HG03196 (cell line): ENCODE results near the gene HOXD9.

Source experiments
- ATAC-seq: cut with Tn5 transposase; IDR thresholded peaks from one replicate; pipeline ENCODE4 v1.9.1; 2021; ENCODE audit not compliant: unreplicated experiment

HOXD9 gene

DNA sequence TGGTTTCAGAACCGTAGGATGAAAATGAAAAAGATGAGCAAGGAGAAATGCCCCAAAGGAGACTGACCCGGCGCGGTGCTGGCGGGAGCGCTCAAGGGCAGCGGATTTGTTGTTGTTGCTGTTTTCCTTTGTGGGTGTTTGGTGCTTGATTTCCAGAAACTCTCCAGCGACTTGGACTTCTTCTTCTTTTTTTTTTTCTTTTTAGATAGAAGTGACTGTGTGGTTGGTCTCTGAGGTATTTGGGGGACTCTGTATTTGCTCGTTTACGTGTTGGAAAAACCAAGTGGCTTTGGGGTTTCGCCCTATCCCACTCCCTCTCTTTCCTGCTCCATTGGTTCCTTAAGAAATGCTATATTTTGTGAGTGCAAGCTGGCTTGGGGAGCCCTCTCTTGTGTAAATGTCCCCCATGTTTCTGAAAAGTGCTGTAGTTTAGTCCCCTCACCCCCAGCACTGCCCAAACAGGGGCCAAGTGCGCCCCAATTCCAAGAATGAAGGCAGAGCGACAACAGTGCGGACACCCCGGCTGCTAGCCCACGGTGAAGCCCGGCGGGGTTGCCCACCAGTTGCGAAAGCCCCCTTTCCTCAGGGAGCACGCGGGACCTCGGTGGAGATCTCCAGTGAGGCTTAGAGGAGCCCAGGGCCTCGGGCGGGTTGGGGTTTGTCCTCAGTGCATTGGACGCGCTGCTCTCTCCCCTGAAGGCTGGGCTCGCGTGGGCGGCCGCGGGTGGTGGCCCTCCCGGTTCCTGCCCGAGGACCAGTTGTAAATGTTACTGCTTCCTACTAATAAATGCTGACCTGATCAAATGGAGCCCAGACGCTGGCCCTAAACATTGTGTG lies 1.8 kb downstream of the HOXD9 start:
- ATAC-seq = no peak

- ATAC-seq = no peak
These were observed 2.6 kb downstream of the HOXD9 start for GRCh38 chr2:176124947-176125771.

- no peak for ATAC-seq
These were observed 3.2 kb downstream of the HOXD9 start for GRCh38 chr2:176125772-176126054.

DNA sequence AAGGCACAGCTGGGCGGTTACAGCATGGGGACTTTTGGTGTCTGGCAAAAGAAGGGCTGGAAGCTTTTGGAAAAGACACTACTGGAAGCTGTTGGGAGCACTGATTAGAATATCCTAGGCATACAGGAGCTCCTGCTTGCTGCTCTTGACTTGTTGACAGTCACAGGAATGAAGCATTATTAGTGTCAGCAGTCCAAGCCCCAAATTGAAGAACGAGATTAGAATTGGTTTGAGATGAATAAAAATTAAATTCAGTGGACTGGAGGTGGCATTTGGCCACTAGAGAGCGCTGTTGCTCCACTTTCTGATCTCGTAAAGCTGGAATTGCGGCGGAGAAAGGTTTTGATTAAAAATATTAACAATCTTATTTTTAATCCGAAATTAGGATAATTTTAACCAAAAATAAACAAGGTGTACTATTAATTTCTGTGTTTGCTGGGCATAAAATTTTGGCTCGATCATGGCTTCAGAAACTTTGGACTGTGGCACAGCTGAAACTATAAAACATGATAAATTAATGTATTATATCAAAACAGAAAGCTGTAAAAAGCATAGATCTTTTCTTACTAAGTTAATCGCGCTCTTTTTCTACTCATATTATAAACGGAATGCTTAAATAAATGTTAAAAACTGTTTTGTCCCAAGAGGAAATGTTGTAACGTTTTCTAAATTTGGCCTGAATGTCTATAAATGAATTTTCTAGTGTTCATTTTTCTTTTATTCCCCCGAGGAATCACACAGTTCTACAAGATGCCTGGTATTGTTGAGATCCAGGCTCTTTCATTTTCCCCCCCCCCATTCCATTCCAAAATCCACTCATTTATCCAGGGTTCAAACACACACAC lies 4.6 kb downstream of the HOXD9 start:
- no peak for ATAC-seq

DNA sequence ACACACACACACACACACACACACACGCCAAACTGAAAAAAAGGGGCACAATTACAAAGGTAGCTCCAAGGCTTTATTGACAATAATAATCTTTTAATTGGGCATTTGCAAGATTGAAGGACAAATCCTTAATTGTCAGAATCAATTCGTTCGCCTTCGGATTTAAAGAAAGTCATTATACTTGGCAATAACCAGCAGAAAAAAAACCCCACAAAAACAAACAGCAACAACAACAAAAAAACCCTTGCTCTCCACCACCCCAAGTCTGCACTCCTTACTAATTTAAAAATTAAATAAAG lies 5.2 kb downstream of the HOXD9 start:
- no peak for ATAC-seq

DNA sequence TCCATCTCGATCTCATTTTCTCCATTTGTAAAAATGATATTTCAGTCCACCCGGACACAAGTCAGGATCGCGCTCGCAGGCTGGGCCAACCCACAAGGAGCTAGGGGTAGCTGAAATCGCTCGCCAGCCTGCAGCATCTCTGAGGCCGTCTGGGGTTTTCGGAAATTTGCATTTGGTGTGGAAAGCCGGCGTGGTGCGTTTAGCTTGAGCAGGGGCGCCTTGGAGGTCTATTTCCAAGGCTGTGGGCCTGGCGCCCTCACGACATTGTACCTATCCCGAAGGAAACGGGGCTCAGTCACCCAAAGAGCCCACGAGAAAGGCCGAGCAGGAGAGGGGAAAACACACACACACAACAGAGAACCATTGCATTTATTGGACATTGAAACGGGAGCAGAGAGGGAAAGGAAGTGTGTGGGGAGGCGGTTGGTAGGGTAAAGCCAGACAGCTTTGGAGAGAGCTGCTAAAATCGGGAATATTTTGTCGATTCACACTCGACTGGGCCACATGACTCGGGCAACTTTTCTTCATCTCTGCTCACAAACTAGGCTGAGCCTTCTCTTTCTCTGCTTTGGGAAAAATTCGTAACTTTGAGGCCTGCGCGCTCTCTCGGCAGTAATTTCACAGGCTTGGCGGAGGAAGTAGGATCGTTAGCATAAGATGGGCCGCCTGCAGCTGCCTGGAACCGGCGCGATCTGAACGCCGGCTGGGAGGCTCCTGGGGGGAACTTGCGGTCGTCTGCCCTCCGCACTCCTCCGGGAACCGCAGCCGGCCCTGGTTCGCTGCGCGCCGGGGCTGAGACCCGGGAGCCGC lies 5.9 kb downstream of the HOXD9 start:
- ATAC-seq = no peak

DNA sequence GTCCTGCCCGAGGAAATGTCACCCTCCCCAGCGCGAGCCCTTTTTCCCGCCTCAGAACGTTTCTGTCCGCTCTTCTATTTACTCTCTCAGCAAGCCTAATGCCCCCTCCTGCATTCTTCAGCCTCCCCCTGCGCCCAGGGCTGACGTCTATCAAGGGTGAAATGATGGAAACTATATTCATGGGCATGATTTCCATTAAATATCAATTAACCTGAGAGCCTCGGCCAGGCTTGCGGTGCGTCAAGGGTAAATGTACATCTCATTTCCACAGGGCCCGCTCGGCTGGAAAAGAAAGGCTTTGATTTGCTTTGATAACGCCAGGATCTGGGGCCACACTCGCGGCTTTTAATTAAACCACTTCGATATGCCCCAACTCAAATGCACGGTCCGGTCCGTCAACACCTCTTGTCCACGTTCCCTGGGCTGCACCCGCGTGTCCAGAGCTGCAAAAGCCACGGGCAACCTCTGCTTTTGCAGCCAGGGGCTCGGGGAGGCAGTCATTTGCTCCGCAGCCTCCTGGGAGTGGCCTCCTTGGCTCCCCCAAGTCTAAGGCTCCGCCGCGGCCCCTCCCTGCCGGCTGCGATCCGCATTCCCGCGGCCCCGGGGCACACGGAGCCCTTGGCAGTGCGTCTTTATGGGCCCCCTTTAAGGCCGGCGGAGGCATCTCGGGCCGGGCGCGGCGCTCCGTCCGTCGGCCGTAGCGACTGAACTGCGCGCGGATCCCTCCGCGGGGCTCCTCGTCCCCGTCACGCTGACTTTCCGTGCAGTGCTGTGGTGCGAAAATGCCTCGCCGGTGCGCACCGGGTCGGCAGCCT lies 6.7 kb downstream of the HOXD9 start, which contains the start of gene HOXD8:
Gene HOXD8 (plus strand): TSS at position 724 of the 815 bp plus-strand sequence. CDS start 662 bp downstream, outside the sequence.
- no peak for ATAC-seq

- no peak for ATAC-seq
These were observed 7.3 kb downstream of the HOXD9 start for GRCh38 chr2:176129813-176130146.

GRCh38 chr2:176130147-176130956 lies 7.8 kb downstream of the HOXD9 start:
- ATAC-seq = no peak

GRCh38 chr2:176130957-176131847 lies 8.7 kb downstream of the HOXD9 start:
- no peak for ATAC-seq

- ATAC-seq = no peak
These were observed 9.3 kb downstream of the HOXD9 start for GRCh38 chr2:176131848-176132158.

GRCh38 chr2:176132205-176133171 lies 10.0 kb downstream of the HOXD9 start:
- ATAC-seq = no peak

- ATAC-seq = no peak
These were observed 10.9 kb downstream of the HOXD9 start for GRCh38 chr2:176133389-176133788.

DNA sequence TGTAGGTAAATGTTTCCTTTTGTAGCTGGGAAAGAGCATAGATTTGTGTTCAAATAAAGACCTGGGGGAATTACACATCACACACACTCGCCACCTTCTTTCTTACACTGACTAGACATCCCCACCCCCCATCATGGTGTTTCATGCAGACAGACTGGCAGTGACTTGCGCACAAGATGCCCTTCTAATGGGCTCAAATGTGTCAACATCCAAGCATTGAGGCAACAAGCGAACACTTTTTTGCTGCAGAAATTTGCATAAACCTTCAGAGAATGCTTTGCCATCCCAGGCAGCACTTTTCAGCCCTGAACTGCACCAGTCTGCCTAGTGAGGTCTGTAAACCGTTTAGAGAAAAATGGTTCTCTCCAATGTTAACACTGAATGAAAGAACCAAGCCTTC lies 11.5 kb downstream of the HOXD9 start:
- ATAC-seq = no peak

- no peak for ATAC-seq
These were observed 12.5 kb downstream of the HOXD9 start for GRCh38 chr2:176135035-176135440.

DNA sequence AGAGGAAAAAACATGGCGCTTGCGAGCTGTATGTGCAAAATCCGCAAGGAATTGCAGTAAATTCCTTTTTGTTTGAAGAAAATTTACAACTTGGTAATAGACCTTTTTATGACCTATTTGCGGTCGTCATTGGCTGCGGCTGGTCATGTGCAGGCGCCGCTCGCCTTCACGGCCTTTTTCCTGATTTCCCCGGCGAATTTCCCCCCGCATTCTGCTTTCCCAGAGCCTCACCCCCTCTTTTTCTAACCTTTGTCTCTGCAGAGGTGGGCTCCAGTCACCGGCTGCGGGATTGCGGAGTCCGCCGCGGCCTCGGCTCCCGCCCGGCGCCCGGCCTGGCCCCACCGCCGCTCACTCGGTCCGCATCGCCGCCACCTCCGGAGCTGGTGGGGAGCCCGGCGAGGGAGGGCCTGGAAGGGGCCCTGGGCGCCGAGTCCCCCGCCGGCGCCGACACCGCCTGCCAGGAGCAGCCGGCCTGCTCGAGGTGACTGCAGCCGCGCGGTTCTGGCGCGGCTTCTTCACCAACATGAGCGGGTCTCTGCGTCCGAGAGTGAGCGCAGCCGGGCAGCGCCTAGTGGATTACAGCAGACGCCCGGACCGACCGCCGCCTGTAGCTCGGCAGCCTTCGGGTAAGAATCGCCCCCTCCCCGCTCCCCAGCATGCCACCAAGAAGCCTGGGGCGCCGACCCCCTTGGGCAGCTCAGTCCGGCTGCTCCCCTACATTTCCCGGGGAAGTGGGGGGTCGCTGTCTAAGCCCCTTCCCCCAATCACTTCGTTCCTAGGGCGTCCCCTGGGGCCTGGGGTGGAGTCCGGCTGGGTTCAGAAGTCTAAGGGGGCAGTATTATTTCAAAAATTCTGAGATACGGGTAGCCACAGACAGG lies 14.1 kb downstream of the HOXD9 start:
- no peak for ATAC-seq
